ENCODE data around the gene SORBS2. TPM values are rescaled to one million over a fixed set of nuclear protein-coding genes. Genes with fewer than 3 reads are reported as not detected.

The SORBS2 gene
- total RNA-seq, 4 donors from 2014 or later = 821 to 1,626 (median 1,353) TPM

DNA sequence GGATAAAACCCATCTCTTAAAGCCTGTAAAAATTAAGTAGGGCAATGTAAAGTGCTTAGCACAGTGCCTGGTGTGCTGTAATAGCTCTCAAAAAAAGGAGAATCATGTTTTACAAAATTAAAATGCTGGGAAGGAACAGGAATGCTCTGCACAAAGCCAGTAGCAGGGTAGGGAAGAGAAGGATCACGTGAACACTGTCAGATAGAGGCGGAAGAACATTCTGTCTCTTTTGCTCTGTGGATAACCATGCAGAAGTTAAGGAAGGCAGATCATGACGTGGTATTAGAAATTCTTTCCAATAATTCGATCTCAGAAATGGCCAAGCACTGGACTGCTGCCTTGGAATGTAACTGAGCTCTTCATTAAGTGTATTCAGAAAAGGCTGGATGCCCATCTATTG lies 140.5 kb downstream of the SORBS2 start:
- peak overlapping the region; percentile 21 to 61 (median 52) for H3K27ac ChIP-seq (replicated peaks in 1 of 4)
- intact Hi-C loops (cut with DNase I) = no loop called here

DNA sequence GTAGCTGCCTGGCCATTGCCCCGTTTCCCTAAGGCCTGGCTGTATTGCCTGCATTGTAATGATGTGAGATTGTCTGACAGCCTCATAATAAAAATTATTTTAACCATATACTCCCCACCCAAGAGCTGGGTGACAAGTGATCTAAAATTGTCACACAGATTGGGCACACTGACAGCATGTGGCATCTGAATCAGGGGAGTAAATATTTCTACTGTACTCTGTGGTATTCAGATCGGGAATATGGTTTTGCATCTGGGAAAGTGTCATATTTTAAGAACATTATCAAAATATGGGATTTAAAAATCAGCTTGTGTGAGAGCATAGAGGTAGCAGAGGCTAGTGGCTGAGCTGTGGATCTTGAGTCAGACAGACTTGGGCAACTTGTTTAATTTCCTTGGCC lies 140.9 kb downstream of the SORBS2 start:
- no peak for DNase-seq (ENCODE audit: extremely low spot score)
- TF ChIP-seq EP300 (IDR thresholded peaks at IDR 0.05) = no peak
- no peak for TF ChIP-seq POLR2A (IDR thresholded peaks at IDR 0.05; ENCODE audit: low read depth)
- TF ChIP-seq, protein P1, sequence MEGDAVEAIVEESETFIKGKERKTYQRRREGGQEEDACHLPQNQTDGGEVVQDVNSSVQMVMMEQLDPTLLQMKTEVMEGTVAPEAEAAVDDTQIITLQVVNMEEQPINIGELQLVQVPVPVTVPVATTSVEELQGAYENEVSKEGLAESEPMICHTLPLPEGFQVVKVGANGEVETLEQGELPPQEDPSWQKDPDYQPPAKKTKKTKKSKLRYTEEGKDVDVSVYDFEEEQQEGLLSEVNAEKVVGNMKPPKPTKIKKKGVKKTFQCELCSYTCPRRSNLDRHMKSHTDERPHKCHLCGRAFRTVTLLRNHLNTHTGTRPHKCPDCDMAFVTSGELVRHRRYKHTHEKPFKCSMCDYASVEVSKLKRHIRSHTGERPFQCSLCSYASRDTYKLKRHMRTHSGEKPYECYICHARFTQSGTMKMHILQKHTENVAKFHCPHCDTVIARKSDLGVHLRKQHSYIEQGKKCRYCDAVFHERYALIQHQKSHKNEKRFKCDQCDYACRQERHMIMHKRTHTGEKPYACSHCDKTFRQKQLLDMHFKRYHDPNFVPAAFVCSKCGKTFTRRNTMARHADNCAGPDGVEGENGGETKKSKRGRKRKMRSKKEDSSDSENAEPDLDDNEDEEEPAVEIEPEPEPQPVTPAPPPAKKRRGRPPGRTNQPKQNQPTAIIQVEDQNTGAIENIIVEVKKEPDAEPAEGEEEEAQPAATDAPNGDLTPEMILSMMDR (IDR thresholded peaks at IDR 0.05) = no peak
- TF ChIP-seq POLR2AphosphoS5 (IDR thresholded peaks at IDR 0.05) = no peak
- intact Hi-C loops (cut with DNase I) = no loop called here
- H3K4me1 ChIP-seq = peaks cover 27 to 35% (median 28%) of the 10 kb centered on the region in 4 donors
- WGBS = 87% methylated on average over 2 of the region's 2 CpGs
- no peaks in the 10 kb centered on the region for H3K9me3 ChIP-seq
- no peaks in the 10 kb centered on the region for H3K27me3 ChIP-seq
- H3K4me3 ChIP-seq = no peak overlapping the region
- H3K36me3 ChIP-seq = peaks cover 0 to 19% (median 0%) of the 10 kb centered on the region in 4 donors
- peak overlapping the region; percentile 21 to 61 (median 40) for H3K27ac ChIP-seq (replicated peaks in 1 of 4)

More for the DNA sequence above, 140.5 kb downstream of the SORBS2 start:
- H3K9me3 ChIP-seq = no peaks in the 10 kb centered on the region
- H3K4me1 ChIP-seq = peaks cover 27 to 35% (median 28%) of the 10 kb centered on the region in 4 donors
- no peak overlapping the region for H3K4me3 ChIP-seq
- 72% methylated on average over 4 of the region's 4 CpGs for WGBS
- TF ChIP-seq POLR2A (IDR thresholded peaks at IDR 0.05; ENCODE audit: low read depth) (no peak), POLR2AphosphoS5 (IDR thresholded peaks at IDR 0.05) (no peak), EP300 (IDR thresholded peaks at IDR 0.05) (no peak)
- TF ChIP-seq, protein P1 (IDR thresholded peaks at IDR 0.05) = no peak
- peaks cover 0 to 18% (median 0%) of the 10 kb centered on the region in 4 donors for H3K36me3 ChIP-seq
- no peak for DNase-seq (ENCODE audit: extremely low spot score)
- H3K27me3 ChIP-seq = no peaks in the 10 kb centered on the region

DNA sequence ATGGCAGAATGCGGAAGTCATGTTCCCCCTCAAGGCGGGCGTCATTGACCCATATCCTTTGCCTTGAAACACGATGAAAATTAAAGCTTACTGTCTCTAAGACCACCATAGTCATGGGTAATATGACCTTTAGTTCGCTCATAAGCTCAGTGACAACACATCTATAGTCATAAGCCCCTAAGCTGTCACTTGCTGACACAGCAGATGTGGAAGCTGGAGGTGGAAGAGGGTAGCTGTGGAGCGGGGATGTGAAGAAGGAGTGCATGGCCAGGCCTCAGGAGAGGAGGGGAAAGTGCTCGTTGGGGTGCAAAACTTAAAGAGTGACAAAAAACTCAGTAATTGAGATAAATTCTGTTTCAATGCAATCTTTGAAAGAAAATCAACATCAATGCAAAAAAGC lies 142.7 kb downstream of the SORBS2 start:
- intact Hi-C loops (cut with DNase I) = no loop called here
- Histone ChIP-seq H3K27ac (replicated peaks in 1 of 4) (no peak overlapping the region), H3K9me3 (no peaks in the 10 kb centered on the region), H3K4me1 (peaks cover 24 to 35% (median 28%) of the 10 kb centered on the region in 4 donors), H3K36me3 (peaks cover 0 to 23% (median 3%) of the 10 kb centered on the region in 4 donors), H3K27me3 (no peaks in the 10 kb centered on the region), H3K4me3 (no peak overlapping the region)
- no peak for DNase-seq (ENCODE audit: extremely low spot score)
- WGBS = 83% methylated on average over 7 of the region's 7 CpGs
- TF ChIP-seq, protein P1 (IDR thresholded peaks at IDR 0.05) = no peak
- TF ChIP-seq POLR2A (IDR thresholded peaks at IDR 0.05; ENCODE audit: low read depth) = no peak
- TF ChIP-seq POLR2AphosphoS5 (IDR thresholded peaks at IDR 0.05) = no peak
- no peak for TF ChIP-seq EP300 (IDR thresholded peaks at IDR 0.05)

DNA sequence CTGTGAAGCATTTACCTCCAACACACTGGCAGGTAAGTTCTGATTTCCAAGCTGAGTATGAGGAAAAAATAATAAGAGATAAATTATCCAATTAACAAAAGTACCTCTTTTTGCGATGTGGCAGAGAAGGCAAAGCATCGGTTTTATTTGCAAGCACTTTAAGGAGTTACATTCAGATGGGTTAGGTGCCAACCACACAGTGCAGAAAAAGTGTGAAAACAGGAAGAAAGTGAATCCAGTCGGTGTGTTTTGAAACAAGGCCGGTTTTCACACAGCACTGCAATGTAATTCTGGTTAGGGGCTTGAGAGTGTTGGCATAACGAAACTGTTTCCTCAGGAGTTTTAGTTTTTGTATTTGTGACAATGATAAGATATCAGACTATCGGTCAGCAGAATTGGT lies 145.8 kb downstream of the SORBS2 start:
- Histone ChIP-seq H3K9me3 (no peaks in the 10 kb centered on the region), H3K36me3 (peaks cover 0 to 36% (median 12%) of the 10 kb centered on the region in 4 donors), H3K4me1 (peaks cover 2 to 7% (median 5%) of the 10 kb centered on the region in 4 donors), H3K27me3 (no peaks in the 10 kb centered on the region), H3K4me3 (no peak overlapping the region), H3K27ac (replicated peaks in 1 of 4) (no peak overlapping the region)
- TF ChIP-seq POLR2AphosphoS5 (IDR thresholded peaks at IDR 0.05) = no peak
- no peak for TF ChIP-seq POLR2A (IDR thresholded peaks at IDR 0.05; ENCODE audit: low read depth)
- TF ChIP-seq EP300 (IDR thresholded peaks at IDR 0.05) = no peak
- TF ChIP-seq, protein P1 (IDR thresholded peaks at IDR 0.05) = no peak
- DNase-seq (ENCODE audit: extremely low spot score) = no peak
- intact Hi-C loops (cut with DNase I) = no loop called here
- WGBS = 83% methylated on average over 6 of the region's 6 CpGs

DNA sequence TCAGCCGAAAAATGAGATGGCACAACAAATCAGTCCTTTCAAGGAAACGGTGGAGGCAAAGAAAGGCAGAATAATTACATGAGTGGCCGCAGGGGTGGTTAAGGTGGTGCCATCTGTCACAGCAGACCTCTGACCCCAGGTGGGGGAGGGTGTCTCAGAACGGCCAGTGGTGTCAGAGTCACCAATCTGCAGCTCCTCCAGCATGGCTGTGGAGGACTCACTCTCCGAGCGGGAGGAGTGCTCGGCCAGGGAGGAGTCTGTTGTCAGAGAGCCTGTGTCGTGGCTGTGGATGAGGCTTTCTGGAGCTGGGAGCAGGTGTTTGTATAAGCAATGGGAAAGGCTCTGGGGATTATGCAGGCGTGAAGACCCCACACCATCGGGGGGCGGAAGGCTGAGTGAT lies 146.3 kb downstream of the SORBS2 start:
- TF ChIP-seq POLR2A (IDR thresholded peaks at IDR 0.05; ENCODE audit: low read depth) = no peak
- TF ChIP-seq, protein P1 (IDR thresholded peaks at IDR 0.05) = no peak
- no peak for TF ChIP-seq EP300 (IDR thresholded peaks at IDR 0.05)
- no peak for TF ChIP-seq POLR2AphosphoS5 (IDR thresholded peaks at IDR 0.05)
- H3K27ac ChIP-seq (replicated peaks in 1 of 4) = no peak overlapping the region
- peaks cover 0 to 2% (median under 1%) of the 10 kb centered on the region in 4 donors for H3K4me1 ChIP-seq
- DNase-seq (ENCODE audit: extremely low spot score) = no peak
- H3K9me3 ChIP-seq = no peaks in the 10 kb centered on the region
- H3K27me3 ChIP-seq = no peaks in the 10 kb centered on the region
- peaks cover 0 to 41% (median 13%) of the 10 kb centered on the region in 4 donors for H3K36me3 ChIP-seq
- WGBS = 83% methylated on average over 11 of the region's 11 CpGs
- H3K4me3 ChIP-seq = no peak overlapping the region
- intact Hi-C loops (cut with DNase I) = no loop called here
